PC-3 (cell line): Measurements from ENCODE around the gene TTC6.

Source experiments
- CTCF ChIP-seq: fragments of 300-600 bp; sonication (generic); conservative IDR thresholded peaks from 2 replicates; pipeline ENCODE4 v1.5.1; 2017; ENCODE audit warnings: antibody characterized with exemption, low read depth, mild to moderate bottlenecking, low read length
- EZH2 ChIP-seq: fragments of 300-600 bp; sonication (generic); IDR thresholded peaks from one replicate; pipeline ENCODE4 v1.6.1; 2017; ENCODE audit warnings: antibody characterized with exemption, mild to moderate bottlenecking, low read length; ENCODE audit not compliant: unreplicated experiment
- EZH2phosphoT487 ChIP-seq: fragments of 300-600 bp; sonication (generic); IDR thresholded peaks from 2 replicates; pipeline ENCODE4 v1.6.1; 2018; ENCODE audit warnings: mild to moderate bottlenecking, antibody characterized with exemption, low read length, borderline replicate concordance

- TF ChIP-seq CTCF (no peak), EZH2phosphoT487 (no peak), EZH2 (no peak)
Observed at GRCh38 chr14:37615582-37616289, 20.3 kb downstream of the TTC6 start.
